ENCODE results near the gene PSMB8. TPM values are rescaled to one million over a fixed set of nuclear protein-coding genes. Genes with fewer than 3 reads are reported as not detected.

PSMB8 gene
- total and polyA plus RNA-seq, 2 of the 8 experiments (the other 6 are each of a cell fraction or from before 2014, with no cell fraction given) = 18.4 to 43.0 TPM

DNA sequence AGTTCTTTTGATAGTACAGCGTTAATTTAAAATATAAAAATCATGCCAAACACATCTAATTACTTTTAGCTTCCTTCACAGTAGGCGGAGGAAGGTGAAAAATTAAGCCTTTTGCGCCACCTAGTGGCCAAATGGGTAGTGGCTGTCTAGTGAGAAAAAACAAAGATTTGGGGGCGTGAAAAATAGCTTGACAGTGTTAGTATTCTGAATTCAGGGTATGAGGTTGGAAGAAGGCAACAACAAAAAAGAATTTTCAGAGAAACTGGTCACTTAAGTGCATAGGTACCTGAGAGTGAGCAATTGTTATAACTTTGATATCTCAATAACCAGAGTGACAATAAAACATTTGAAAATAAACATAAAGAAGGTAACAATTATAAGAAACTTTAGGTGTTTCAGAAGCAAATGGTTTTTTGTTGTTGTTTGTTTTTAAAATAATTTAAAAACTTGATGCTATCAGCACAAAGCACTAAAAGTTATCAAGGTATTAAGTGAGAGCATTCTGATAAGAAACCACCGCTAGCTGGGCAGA, 24.5 kb upstream of the PSMB8 start:
- Histone ChIP-seq H3K79me1 (ENCODE audit: low read depth, low read length) (no peaks in the 10 kb centered on the region), H3K9me3 (ENCODE audit: insufficient read depth in 2 of 2, low read depth in 1 of 2, low read length in 1 of 2) (no peaks in the 10 kb centered on the region), H3K23me2 (ENCODE audit: low read depth, low read length) (no peaks in the 10 kb centered on the region), H2BK20ac (ENCODE audit: low read length) (no peak overlapping the region), H3K4me3 (ENCODE audit: extremely low read depth in 1 of 4, insufficient read depth in 2 of 4, low read depth in 3 of 4, low read length in 4 of 4) (no peak overlapping the region), H2BK15ac (ENCODE audit: low read length) (no peak overlapping the region), H4K8ac (ENCODE audit: extremely low read depth, insufficient read depth, low read length) (no peak overlapping the region), H4K5ac (ENCODE audit: insufficient read length, low read depth, low read length) (no peak overlapping the region), H4K91ac (replicated peaks; ENCODE audit: insufficient read length, low read length) (no peak overlapping the region), H4K20me1 (replicated peaks in 1 of 2; ENCODE audit: control insufficient read depth in 1 of 2, insufficient read depth in 2 of 2, low read length in 2 of 2) (no peaks in the 10 kb centered on the region), H2AK5ac (ENCODE audit: low read depth, low read length) (no peak overlapping the region), H3K23ac (ENCODE audit: insufficient read length) (no peak overlapping the region), H2BK5ac (ENCODE audit: low read depth, low read length) (no peak overlapping the region), H3K4me1 (replicated peaks in 1 of 4; ENCODE audit: control insufficient read depth in 3 of 4, insufficient read depth in 4 of 4, low read length in 3 of 4) (no peaks in the 10 kb centered on the region), H2BK12ac (ENCODE audit: low read depth, low read length) (no peak overlapping the region), H3K18ac (ENCODE audit: extremely low read depth, low read length) (no peak overlapping the region), H3K4me2 (ENCODE audit: insufficient read depth in 1 of 2, low read depth in 2 of 2, low read length in 2 of 2) (no peak overlapping the region), H3K36me3 (ENCODE audit: control insufficient read depth in 2 of 4, insufficient read depth in 4 of 4, low read length in 3 of 4) (no peaks in the 10 kb centered on the region), H3K14ac (ENCODE audit: insufficient read length) (no peak overlapping the region), H3K4ac (replicated peaks; ENCODE audit: insufficient read length, low read depth, low read length) (no peak overlapping the region), H2AFZ (ENCODE audit: low read length) (no peak overlapping the region), H3K27ac (ENCODE audit: low read depth, low read length) (no peak overlapping the region), H2BK120ac (replicated peaks; ENCODE audit: low read depth, low read length) (no peak overlapping the region), H3K27me3 (replicated peaks in 1 of 4; ENCODE audit: control insufficient read depth in 3 of 4, extremely low read depth in 1 of 4, insufficient read depth in 3 of 4, low read length in 3 of 4) (no peaks in the 10 kb centered on the region), H3K56ac (replicated peaks; ENCODE audit: insufficient read length, low read depth, low read length) (no peak overlapping the region), H3K79me2 (ENCODE audit: control insufficient read depth in 1 of 2, insufficient read depth in 2 of 2, low read length in 2 of 2) (no peaks in the 10 kb centered on the region), H3K9ac (replicated peaks in 1 of 4; ENCODE audit: extremely low read depth in 1 of 4, low read depth in 3 of 4, low read length in 3 of 4) (no peak overlapping the region)
- ChIA-PET POLR2A (ENCODE audit: partially characterized antibody) (interaction anchor here (0.9 to 1.4 kb wide), 5 partner anchors 14 to 30 kb away, joined by 3 to 6 read pairs (median 4); partner anchors contain the start of genes PSMB8 and TAP2), CTCF (ENCODE audit: partially characterized antibody) (interaction anchor here (0.6 to 19.9 kb wide), 52 partner anchors 8 to 615 kb away, joined by 3 to 402 read pairs (median 4); partner anchors contain the start of genes HLA-DMA, HLA-DQB2, HLA-DRA and PSMB8)
- FAIRE-seq (peak; percentile 94), DNase-seq (ENCODE audit: low read depth in 1 of 2, low spot score in 2 of 2) (peak in 1 of 2 experiments; percentile 84)
- 22% methylated on average over 5 of the region's 5 CpGs; no CpG with 5 or more reads in 1 of the 2 experiments for WGBS, 2 experiments (ENCODE audit: extremely low coverage in 1 of 2, insufficient coverage in 1 of 2, insufficient read length in 1 of 2, insufficient replicate concordance in 2 of 2, low coverage in 1 of 2, low lambda C conversion rate in 2 of 2, missing lambda C conversion rate in 1 of 2)
- TF ChIP-seq TCF12 (IDR thresholded peaks at IDR 0.05; ENCODE audit: low read depth, low read length) (no peak), RFX5 (IDR thresholded peaks at IDR 0.05; ENCODE audit: borderline replicate concordance, low read depth, low read length) (peak; percentile 42; the same call in 1 of the 2 replicates), SP1 (IDR thresholded peaks at IDR 0.05; ENCODE audit: low read depth, low read length) (no peak), RNF2 (IDR thresholded peaks at IDR 0.05; ENCODE audit: borderline replicate concordance, low read depth, low read length, missing control alignments, poor library complexity, severe bottlenecking) (no peak), TBP (IDR thresholded peaks at IDR 0.05; ENCODE audit: low read depth, low read length) (no peak), BACH1 (IDR thresholded peaks at IDR 0.05; ENCODE audit: low read length) (no peak), RAD21 (IDR thresholded peaks at IDR 0.05 in 1 of 2, conservative IDR thresholded peaks at IDR 0.05 in 1 of 2; ENCODE audit: low read depth in 2 of 2, low read length in 2 of 2) (peak; percentile 91 to 92), CTBP2 (IDR thresholded peaks at IDR 0.05; ENCODE audit: borderline replicate concordance, insufficient read depth, insufficient read length, low read length) (no peak), TAF7 (optimal IDR thresholded peaks at IDR 0.05; ENCODE audit: borderline replicate concordance, low read depth, low read length) (no peak)
- TF ChIP-seq, protein P1, sequence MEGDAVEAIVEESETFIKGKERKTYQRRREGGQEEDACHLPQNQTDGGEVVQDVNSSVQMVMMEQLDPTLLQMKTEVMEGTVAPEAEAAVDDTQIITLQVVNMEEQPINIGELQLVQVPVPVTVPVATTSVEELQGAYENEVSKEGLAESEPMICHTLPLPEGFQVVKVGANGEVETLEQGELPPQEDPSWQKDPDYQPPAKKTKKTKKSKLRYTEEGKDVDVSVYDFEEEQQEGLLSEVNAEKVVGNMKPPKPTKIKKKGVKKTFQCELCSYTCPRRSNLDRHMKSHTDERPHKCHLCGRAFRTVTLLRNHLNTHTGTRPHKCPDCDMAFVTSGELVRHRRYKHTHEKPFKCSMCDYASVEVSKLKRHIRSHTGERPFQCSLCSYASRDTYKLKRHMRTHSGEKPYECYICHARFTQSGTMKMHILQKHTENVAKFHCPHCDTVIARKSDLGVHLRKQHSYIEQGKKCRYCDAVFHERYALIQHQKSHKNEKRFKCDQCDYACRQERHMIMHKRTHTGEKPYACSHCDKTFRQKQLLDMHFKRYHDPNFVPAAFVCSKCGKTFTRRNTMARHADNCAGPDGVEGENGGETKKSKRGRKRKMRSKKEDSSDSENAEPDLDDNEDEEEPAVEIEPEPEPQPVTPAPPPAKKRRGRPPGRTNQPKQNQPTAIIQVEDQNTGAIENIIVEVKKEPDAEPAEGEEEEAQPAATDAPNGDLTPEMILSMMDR (IDR thresholded peaks at IDR 0.05; ENCODE audit: control extremely low read depth in 1 of 3, insufficient read depth in 1 of 3, low read depth in 1 of 3, low read length in 3 of 3) = peak in 2 of 3 experiments; percentile 73 to 85; a peak in 3 of 4 replicates
